K562 (cell line): ENCODE data around the gene VSIG10. TPM values are rescaled to one million over a fixed set of nuclear protein-coding genes. Genes with fewer than 3 reads are reported as not detected.

Experiments used
- ATAC-seq: fragments of 200-7000 bp; cut with Tn5 transposase; 3 replicates; pipeline ENCODE4 v1.9.1; 2020; ENCODE audit warnings: moderate library complexity
- BruUV-seq: library from RNA; stranded (reverse); fragments of 400-500 nt; replicated peaks from 2 replicates; lab custom pipeline; 2021; lab: Mats Ljungman, UMichigan
- CTCF ChIA-PET: fragments of 300-600 bp; formaldehyde crosslinking; extraction: SDS; loops from one replicate; lab custom pipeline; 2021; ENCODE audit warnings: low intra/inter-chr PET ratio; lab: Yijun Ruan, JAX
- POLR2A ChIA-PET: fragments of 300-600, 350-650 bp; sonication (Branson Sonifier 250); formaldehyde crosslinking; extraction: SDS; loops from one replicate; lab custom pipeline; 2021; ENCODE audit warnings: antibody characterized with exemption, inconsistent platforms; lab: Yijun Ruan, JAX
- DNase-seq, 4 experiments: peaks; one replicate each; pipeline versions ENCODE4 v3.0.0 to v3.0.0-alpha.2; 2011 to 2018; ENCODE audit warnings: low spot score in 3 of 4, mixed read lengths in 3 of 4; ENCODE audit errors: extremely low read depth in 1 of 4
- FAIRE-seq: peaks from 2 replicates; lab custom pipeline; 2011; peaks lifted over from hg19 to GRCh38; lab: Jason Lieb, UNC
- H2AFZ ChIP-seq: 2 replicates; pipeline ENCODE4 v1.6.0; 2011; ENCODE audit warnings: low read depth, low read length, control low read depth, inconsistent platforms
- H3K27ac ChIP-seq: fragments of 200-600 bp; 3 replicates; pipeline ENCODE4 v1.8.0; 2011; ENCODE audit warnings: low read depth, mild to moderate bottlenecking, control low read depth, inconsistent platforms, low read length, moderate library complexity, mixed read lengths; ENCODE audit errors: extremely low read depth
- H3K27me3 ChIP-seq, 2 experiments: fragments of 300-600 bp in 1 of 2; 2 replicates in 1 of 2; 3 replicates in 1 of 2; pipeline versions ENCODE4 v1.6.0 to v1.8.0; 2011; ENCODE audit warnings: inconsistent platforms in 2 of 2, low read length in 2 of 2, mild to moderate bottlenecking in 1 of 2, mixed read lengths in 1 of 2, moderate library complexity in 1 of 2; ENCODE audit not compliant: control insufficient read depth in 2 of 2, insufficient read depth in 2 of 2
- H3K36me3 ChIP-seq: fragments of 300-600 bp; 3 replicates; pipeline ENCODE4 v1.8.0; 2011; ENCODE audit warnings: mild to moderate bottlenecking, low read length, inconsistent platforms; ENCODE audit not compliant: control insufficient read depth, insufficient read depth
- H3K4me1 ChIP-seq, 2 experiments: fragments of 200-600 bp in 1 of 2; replicated peaks in 1 of 2; 2 replicates in 1 of 2; 3 replicates in 1 of 2; pipeline versions ENCODE4 v1.5.1 to v1.8.0; 2011; ENCODE audit warnings: inconsistent platforms in 2 of 2, low read length in 2 of 2, mild to moderate bottlenecking in 1 of 2, mixed read lengths in 1 of 2, moderate library complexity in 1 of 2; ENCODE audit not compliant: control insufficient read depth in 2 of 2, insufficient read depth in 2 of 2
- H3K4me2 ChIP-seq: 2 replicates; pipeline ENCODE4 v1.6.1; 2011; ENCODE audit warnings: low read length, control low read depth, inconsistent platforms, mixed read lengths; ENCODE audit not compliant: insufficient read depth
- H3K4me3 ChIP-seq: fragments of 200-600 bp; sonication (generic), shearing (Covaris generic); 2 replicates; pipeline ENCODE4 v1.5.1; 2016; ENCODE audit warnings: control low read depth, inconsistent platforms
- H3K79me2 ChIP-seq: fragments of 200-600 bp; 3 replicates; pipeline ENCODE4 v1.8.0; 2011; ENCODE audit warnings: low read length, inconsistent platforms; ENCODE audit not compliant: control insufficient read depth, insufficient read depth
- H3K9ac ChIP-seq, 2 experiments: 2 replicates each; pipeline versions ENCODE4 v1.6.0 to v1.6.1; 2011; ENCODE audit warnings: low read depth in 2 of 2, low read length in 2 of 2, control low read depth in 1 of 2, inconsistent platforms in 1 of 2, mild to moderate bottlenecking in 1 of 2, mixed read lengths in 1 of 2; ENCODE audit not compliant: insufficient read depth in 1 of 2
- H3K9me1 ChIP-seq: one replicate; pipeline ENCODE4 v1.6.0; 2011; ENCODE audit warnings: inconsistent platforms, mild to moderate bottlenecking, low read length, moderate library complexity; ENCODE audit not compliant: control insufficient read depth, insufficient read depth
- H3K9me3 ChIP-seq: replicated peaks from 2 replicates; pipeline ENCODE4 v1.5.1; 2011; ENCODE audit warnings: low read depth, low read length, inconsistent platforms; ENCODE audit not compliant: control insufficient read depth, insufficient read depth
- H4K20me1 ChIP-seq: replicated peaks from 2 replicates; pipeline ENCODE4 v1.6.1; 2011; ENCODE audit warnings: low read length, inconsistent platforms, mixed read lengths; ENCODE audit not compliant: control insufficient read depth, insufficient read depth
- ATF4 ChIP-seq: fragments of 450-650 bp; formaldehyde crosslinking; IDR thresholded peaks from 2 replicates; pipeline ENCODE4 v1.4.0; 2022; ENCODE audit warnings: mild to moderate bottlenecking, moderate library complexity
- HMBOX1 ChIP-seq: sonication (generic); IDR thresholded peaks from 2 replicates; pipeline ENCODE4 v1.6.1; 2016
- MAZ ChIP-seq, 2 experiments: fragments of 450-650 bp in 1 of 2; sonication (generic) in 1 of 2; formaldehyde crosslinking; IDR thresholded peaks in 1 of 2; conservative IDR thresholded peaks in 1 of 2; 2 replicates each; pipeline versions ENCODE4 v1.4.0 to v1.5.0; 2020; ENCODE audit warnings: mild to moderate bottlenecking in 1 of 2, missing genetic modification reagents in 1 of 2
- NELFE ChIP-seq: IDR thresholded peaks from 2 replicates; pipeline ENCODE4 v1.6.1; 2011; ENCODE audit warnings: mild to moderate bottlenecking; ENCODE audit not compliant: insufficient read depth, insufficient read length
- RHOXF2B ChIP-seq: fragments of 250-450 bp; sonication (Bioruptor Pico); conservative IDR thresholded peaks from 2 replicates; pipeline ENCODE4 v1.5.1; 2021
- SMAD1 ChIP-seq: fragments of 150-350 bp; IDR thresholded peaks from 2 replicates; pipeline ENCODE4 v1.6.1; 2014; ENCODE audit warnings: low read length, low read depth; ENCODE audit not compliant: partially characterized antibody
- ZNF146 ChIP-seq: IDR thresholded peaks from one replicate; pipeline ENCODE4 v1.6.1; 2018; ENCODE audit warnings: missing compliant biosample characterization; ENCODE audit not compliant: unreplicated experiment
- ZNF41 ChIP-seq: fragments of 250-450 bp; sonication (Bioruptor Pico); conservative IDR thresholded peaks from 2 replicates; pipeline ENCODE4 v1.4.0; 2020; ENCODE audit warnings: mild to moderate bottlenecking
- WGBS: fragments of 100-300 bp; shearing (Covaris generic); methylation state at CpG from one replicate; pipeline ENCODE4 v1.1.6; 2016; ENCODE audit warnings: low coverage, mixed read lengths; ENCODE audit not compliant: insufficient coverage; ENCODE audit errors: missing lambda C conversion rate; 5-methylcytosine and 5-hydroxymethylcytosine counted together
- in situ Hi-C: fragments of 300-500 bp; cut with MboI; formaldehyde crosslinking; loops from 4 replicates; pipeline ENCODE4 v1.15.0; 2018; ENCODE audit warnings: inconsistent platforms, mixed read lengths
- intact Hi-C: fragments of 100-400 bp; cut with micrococcal nuclease; formaldehyde crosslinking; loops from 2 replicates; pipeline ENCODE4 v1.14.2; 2022
- polyA plus RNA-seq, 8 experiments: library from polyadenylated mRNA; depleted of rRNA in 4 of 8; stranded (reverse) in 5 of 8; unstranded in 3 of 8; fragments of >200 nt; fragmentation: Nextera tagmentation in 2 of 8; fragmentation: Illumina TruSeq in 1 of 8; extraction: Ambion mirVana in 2 of 8; extraction: Trizol in 1 of 8; gene quantifications; 2 replicates each; pipeline versions ENCODE4 v1.2.1 to v1.2.3, GENCODE V29; 2011 to 2014; ENCODE audit warnings: inconsistent platforms in 1 of 8, missing spikeins in 1 of 8
- total RNA-seq, 7 experiments: library from RNA; depleted of rRNA in 6 of 7; stranded (reverse); fragments of >200 nt in 6 of 7; fragmentation: Illumina TruSeq in 2 of 7; extraction: Trizol in 2 of 7; gene quantifications; 2 replicates each; pipeline versions ENCODE4 v1.2.1 to v1.2.3, GENCODE V29; 2011 to 2021; ENCODE audit warnings: low replicate concordance in 1 of 7

The VSIG10 gene
- total and polyA plus RNA-seq, 9 of the 15 experiments (the other 6 are each of a cell fraction or from before 2014, with no cell fraction given), result 4.1 to 8.8 (median 4.7) TPM

GRCh38 chr12:118068445-118068844 is 35.4 kb downstream of the VSIG10 start (continued):
- TF ChIP-seq RHOXF2B (CRISPR knock-in tag) (no peak), SMAD1 (no peak), ZNF41 (CRISPR knock-in tag) (no peak), MAZ (CRISPR knock-in tag; conservative IDR thresholded peaks at IDR 0.05 in 1 of 2, IDR thresholded peaks at IDR 0.05 in 1 of 2) (no peak), ZNF146 (no peak), NELFE (no peak)
- TF ChIP-seq, all 486 proteins: peak for 2

GRCh38 chr12:118065380-118065779 is 38.4 kb downstream of the VSIG10 start:
- ATAC-seq (no peak), DNase-seq (no peak), FAIRE-seq (peak; percentile 73)
- POLR2A ChIA-PET, result interaction anchor here (0.9 to 2.5 kb wide), 3 partner anchors 11 to 25 kb away, joined by 3 to 7 read pairs (median 7); no protein-coding TSS in a partner anchor
- Histone ChIP-seq H3K9me3 (no peaks in the 10 kb centered on the region), H3K27me3 (peaks cover 5 to 18% of the 10 kb centered on the region in 2 experiments; a peak in 4 of 5 replicates), H3K4me1 (peaks cover 12 to 28% of the 10 kb centered on the region in 2 experiments), H3K27ac (no peak overlapping the region), H3K4me2 (no peak overlapping the region), H3K9me1 (no peaks in the 10 kb centered on the region), H3K36me3 (no peaks in the 10 kb centered on the region), H2AFZ (no peak overlapping the region), H4K20me1 (no peaks in the 10 kb centered on the region), H3K79me2 (peaks cover 16% of the 10 kb centered on the region), H3K9ac (no peak overlapping the region), H3K4me3 (no peak overlapping the region)
- BruUV-seq, result no TSS peak
- CTCF ChIA-PET, result no interaction called here
- in situ Hi-C loops (no loop called here), intact Hi-C loops (no loop called here)
- WGBS, result 8% methylated on average over 1 of the region's 1 CpG
- TF ChIP-seq HMBOX1, result peak; percentile 56
- no peak for TF ChIP-seq ATF4 (CRISPR knock-in tag)
- TF ChIP-seq, all 486 proteins: peak for 1
